ENCODE results near the gene JAKMIP1.
"Not testable (repeated sequence)": the region's sequence is repeated elsewhere in the genome, so short reads cannot be mapped to it uniquely, and the experiment has no call there.

JAKMIP1 gene

GRCh38 chr4:6228158-6229067 lies 28.1 kb upstream of the JAKMIP1 start:
- no peak for DNase-seq

GRCh38 chr4:6227412-6228157 lies 27.2 kb upstream of the JAKMIP1 start:
- DNase-seq, result peak; percentile 82

DNA sequence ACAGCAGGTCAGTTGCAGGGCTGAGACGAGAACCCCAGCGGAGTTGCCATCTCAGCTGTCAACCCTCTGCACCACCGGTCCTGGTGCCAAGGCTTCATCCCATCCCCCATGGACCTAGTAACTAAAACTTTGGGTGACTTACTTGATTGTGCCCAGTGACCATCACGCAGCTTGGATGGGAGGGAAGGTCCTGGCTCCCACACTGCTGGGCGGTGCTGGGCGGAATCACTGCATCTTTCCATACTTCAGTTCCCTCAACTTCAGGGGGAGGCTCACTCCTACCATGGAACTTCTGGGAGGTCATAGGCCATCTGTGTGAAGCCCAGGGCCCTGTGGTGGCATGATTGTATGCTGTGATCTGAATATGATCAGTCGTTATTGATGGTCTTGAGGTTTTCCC lies 26.2 kb upstream of the JAKMIP1 start:
- DNase-seq, result no peak

GRCh38 chr4:6225469-6225868 lies 25.1 kb upstream of the JAKMIP1 start:
- peak; percentile 51 for DNase-seq

DNA sequence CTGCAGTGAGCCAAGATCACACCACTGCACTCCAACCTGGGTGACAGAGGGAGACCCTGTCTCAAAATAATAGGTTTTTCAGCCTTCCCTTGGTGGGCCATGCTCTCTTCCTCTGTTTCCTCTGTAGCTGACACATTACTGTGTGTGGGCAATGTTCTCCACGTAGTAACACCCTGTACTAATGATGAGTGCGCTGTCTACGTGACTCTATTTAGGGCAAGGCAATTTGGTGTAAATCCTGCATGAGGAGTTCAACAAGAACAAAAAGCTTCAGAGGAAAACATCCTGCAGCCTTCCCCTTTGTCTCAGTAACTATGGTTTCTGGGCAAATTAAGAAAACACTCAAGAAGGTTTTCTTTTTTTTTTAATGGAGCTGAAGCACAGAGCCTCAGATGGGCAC lies 24.4 kb upstream of the JAKMIP1 start:
- DNase-seq, result no peak

GRCh38 chr4:6222761-6223292 lies 22.5 kb upstream of the JAKMIP1 start:
- DNase-seq, result peak; percentile 78

DNA sequence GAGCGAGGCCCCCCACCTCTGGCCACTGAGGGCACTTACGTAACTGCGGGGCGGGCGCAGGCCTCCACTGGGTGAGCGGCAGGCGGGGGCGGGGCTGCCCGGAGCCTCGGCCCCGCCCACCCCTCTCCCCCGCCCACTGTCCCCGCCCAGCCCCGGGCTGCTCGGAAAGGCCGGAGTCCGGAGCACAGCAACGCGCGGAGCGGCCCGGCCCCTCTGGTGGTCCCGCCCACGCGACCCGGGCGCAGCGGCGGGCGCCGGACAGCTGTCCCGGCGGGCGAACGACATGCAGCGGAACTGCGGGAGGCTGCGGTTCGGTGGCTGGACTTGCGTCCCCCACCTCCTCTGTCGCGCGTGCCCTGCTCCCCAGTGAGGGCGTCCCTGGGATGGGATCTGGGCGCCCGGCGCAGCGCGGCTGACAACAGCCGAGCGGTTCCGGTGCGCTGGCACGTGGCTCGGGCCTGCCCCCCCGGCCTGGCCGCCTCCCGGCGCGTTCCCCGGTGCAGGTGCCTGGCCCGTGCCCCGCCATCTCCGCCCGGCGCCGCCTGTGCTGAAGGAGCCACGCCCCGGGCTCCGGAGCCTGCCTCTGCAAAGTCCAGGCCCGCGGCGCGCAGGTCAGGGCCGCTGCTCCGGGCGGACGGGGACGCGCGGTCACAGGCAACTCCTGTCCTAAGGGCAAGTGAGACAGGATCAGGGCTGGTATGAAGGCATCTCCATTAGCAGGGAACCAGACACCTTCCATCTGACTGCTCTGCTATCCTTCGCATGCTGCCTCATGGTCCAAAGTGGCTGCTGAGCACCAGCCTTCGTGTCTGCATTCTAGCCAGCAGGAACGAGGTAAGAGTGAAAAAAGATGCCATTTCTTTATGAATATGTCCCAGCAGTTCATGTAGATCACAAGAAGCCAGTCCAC lies 21.8 kb upstream of the JAKMIP1 start:
- DNase-seq, result peak; percentile 91

GRCh38 chr4:6221301-6221850 lies 21.0 kb upstream of the JAKMIP1 start:
- DNase-seq, result peak; percentile 76

GRCh38 chr4:6217716-6218381 lies 17.5 kb upstream of the JAKMIP1 start:
- peak; percentile 53 for DNase-seq

DNA sequence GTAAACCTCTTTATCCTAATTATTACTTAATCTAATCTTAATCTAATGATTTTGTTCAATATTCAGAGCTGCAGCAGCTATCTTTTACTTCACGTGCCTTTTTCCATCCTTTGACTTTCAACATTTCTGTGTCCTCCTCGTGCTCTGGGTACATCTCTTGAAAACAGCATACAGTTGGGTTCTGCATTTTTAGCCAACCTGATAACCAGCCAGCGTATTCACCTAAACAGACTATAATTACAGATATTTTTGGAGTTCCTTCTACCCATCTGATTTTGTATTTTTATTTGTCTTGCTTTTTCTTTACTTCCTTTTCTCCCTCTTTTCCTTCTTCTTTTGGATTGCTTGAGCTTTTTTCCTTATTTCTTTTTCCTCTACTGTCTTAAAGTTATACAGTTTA lies 16.2 kb upstream of the JAKMIP1 start:
- DNase-seq, result no peak

GRCh38 chr4:6209921-6210320 lies 9.6 kb upstream of the JAKMIP1 start:
- DNase-seq, result peak; percentile 31

DNA sequence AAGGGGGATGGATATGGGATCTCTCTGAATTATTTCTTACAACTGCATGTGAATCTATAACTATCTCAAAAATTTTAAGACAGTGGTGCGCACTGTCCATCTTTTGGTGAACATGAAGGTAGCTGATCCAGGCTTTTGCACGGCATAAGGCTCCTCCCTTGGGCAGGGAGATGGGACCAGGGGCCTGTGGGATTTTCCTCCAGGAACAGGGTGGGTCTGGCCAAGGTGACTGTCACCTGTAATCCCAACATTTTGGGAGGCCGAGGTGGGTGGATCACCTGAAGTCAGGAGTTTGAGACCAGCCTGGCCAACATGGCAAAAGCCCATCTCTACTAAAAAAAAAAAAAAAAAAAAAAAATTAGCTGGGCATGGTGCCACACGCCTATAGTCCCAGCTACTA lies 8.9 kb upstream of the JAKMIP1 start:
- not testable (repeated sequence) for DNase-seq

- DNase-seq, result no peak
These were observed 8.1 kb upstream of the JAKMIP1 start for GRCh38 chr4:6208416-6208815.

- DNase-seq, result no peak
These were observed 7.3 kb upstream of the JAKMIP1 start for GRCh38 chr4:6207602-6208001.

DNA sequence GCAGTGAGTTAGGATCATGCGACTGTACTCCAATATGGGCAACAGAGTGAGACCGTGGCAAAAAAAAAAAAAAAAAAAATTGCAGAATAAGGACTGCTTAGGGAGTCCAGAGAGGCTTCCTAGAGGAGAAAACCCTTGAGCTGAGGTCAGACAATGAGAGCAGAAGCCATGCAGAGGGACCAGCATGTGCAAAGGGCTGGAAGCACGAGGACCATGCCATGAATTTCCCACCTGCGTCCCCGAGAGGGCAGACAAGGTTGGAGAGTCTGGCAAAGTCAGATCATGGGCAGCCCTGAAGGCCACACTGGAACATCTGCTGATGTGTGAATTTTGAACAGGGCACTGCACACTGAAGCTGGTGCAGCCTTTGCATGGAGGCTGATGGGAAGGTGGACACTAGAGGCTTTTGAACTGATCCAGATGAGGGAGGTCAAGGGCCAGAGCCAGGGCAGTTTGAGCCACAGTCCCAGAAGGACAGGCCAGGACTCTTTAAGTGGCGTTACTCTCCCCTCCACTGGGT lies 6.5 kb upstream of the JAKMIP1 start:
- DNase-seq, result no peak

- no peak for DNase-seq
These were observed 5.6 kb upstream of the JAKMIP1 start for GRCh38 chr4:6205973-6206372.

DNA sequence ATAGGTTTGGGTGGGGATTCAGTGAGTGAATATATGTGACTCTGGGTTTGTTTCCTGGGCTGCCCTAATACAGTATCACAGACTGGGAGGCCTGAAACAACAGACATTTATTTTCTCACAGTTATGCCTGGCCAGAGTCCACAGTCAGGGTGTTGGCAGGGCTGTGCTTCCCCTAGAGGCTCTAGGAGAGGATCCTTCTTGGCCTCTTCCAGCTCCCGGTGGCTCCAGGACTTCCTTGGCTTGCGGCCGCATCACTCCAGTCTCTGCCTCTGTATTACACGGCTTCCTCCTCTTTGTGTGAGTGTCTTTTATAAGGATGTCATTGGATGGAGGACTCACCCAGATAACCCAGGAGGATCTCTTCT lies 5.2 kb upstream of the JAKMIP1 start:
- DNase-seq, result no peak

DNA sequence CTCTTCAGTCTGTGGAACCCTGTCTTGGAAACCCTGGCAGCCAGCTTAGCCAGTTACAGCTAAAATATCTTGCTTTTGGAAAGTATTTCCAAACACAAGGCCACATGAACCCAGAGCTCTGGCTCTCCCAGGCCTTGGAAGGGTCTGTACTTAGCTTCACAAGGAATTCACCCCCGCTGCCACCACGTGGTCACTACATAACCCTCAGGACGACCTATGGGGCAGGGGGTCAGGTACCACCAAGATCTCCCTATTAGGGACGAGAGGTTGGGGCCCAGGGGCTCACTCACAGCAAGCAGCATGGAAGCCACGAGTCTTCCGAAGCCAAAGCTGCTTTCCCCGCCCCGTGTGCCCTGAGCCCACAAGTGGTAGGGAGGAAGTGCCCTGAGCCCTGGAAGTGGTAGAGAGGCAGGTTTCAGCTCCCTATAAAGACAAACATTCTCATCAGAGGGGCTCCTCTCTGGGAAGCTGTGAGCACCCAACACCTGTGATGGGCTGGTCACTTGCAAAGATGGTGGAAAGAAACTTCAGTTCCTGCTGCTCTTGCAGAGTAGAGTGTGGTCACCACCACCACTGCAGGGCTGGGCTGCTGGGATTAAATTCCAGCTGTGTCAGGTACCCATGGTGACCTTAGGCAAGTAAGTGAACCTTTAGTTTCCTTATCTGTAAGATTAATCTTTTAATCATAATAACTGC lies 4.7 kb upstream of the JAKMIP1 start:
- no peak for DNase-seq

DNA sequence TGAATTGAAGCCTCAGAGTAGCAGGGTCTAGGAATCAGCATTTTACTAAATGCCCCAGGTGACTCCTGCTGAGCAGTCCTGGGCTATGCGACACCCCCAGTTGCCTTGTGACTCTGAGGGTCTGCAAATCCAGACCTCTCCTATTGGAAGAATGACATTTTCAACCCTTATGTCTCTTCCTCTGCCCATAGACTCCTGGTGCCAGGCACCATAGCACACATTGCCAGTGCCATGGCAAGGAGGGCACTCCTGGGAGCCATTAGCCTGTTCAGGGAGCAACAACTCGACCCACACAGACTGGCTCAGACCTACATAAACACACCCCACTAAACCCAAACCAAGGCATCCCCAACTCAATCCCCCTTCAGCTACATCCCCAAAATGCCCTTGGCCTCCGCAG lies 3.7 kb upstream of the JAKMIP1 start:
- no peak for DNase-seq

DNA sequence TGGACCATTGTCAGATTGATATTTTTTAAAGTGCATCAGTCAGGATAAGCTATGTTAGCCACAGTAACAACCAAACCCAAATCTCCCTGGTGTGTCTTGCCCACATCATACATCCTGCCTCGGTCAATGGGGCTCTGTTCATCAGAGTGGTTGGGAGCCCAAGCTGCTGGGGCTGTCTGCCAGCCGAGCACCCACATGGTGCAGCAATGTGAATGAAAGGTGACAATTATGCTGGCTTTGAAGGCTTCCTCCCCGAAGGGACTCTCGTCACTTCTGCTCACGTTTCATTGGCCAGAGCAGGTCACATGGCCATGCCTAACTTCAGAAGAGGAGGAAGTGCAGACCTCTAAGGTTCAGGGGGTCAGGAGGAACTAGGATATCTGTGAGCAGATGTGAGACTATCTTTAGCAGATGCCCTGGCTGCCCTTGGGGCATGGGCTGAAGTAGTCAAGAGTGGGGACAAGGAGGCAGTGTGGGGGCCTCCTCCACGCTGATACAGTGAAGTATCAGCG lies 1.3 kb upstream of the JAKMIP1 start:
- peak; percentile 65 for DNase-seq

- DNase-seq, result peak; percentile 98
These were observed 593 bp upstream of the JAKMIP1 start for GRCh38 chr4:6200922-6201362.
